ENCODE measurements around the gene ZNF260. TPM values are rescaled to one million over a fixed set of nuclear protein-coding genes. Genes with fewer than 3 reads are reported as not detected.

ZNF260 gene
- total and polyA plus RNA-seq, 2 of the 13 experiments (the other 11 are each of a cell fraction or from before 2014, with no cell fraction given) = 2.8 to 10.5 TPM

DNA sequence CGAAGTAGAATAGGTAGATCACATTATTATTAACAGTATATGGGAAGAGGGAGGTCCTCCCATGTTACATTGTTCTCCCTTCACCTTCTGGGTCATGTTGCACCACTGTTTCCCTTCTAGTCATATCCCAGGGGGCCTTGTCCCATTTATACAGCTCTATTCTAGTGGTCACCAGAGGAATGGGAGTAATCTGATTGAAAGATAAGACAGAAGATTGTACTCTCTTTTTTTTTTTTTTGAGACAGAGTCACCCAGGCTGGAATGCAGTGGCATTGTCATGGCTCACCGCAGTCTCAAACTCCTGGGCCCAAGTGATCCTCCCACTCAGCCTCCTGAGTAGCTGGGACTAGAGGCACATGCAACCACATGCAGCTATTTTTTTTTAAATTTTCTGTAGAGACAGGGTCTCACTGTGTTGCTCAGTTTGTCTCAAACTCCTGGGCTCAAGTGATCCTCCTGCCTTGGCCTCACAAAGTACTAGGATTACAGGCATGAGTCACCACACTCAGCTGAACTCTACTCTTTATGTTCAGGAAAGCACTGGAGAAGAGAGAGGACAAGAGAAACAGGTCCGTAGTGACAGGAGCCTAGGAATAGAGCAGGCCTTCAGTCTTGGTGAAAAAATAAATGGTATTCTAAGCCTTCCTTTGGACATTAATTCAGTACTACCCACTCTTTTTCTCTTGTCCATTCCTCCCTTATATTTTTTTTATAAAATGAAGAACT lies 49.4 kb upstream of the ZNF260 start:
- Histone ChIP-seq H3K79me2 (ENCODE audit: insufficient read depth, low read length) (peaks cover 13% of the 10 kb centered on the region), H3K4me1 (ENCODE audit: insufficient read depth, low read length) (peaks cover 9% of the 10 kb centered on the region), H3K36me3 (replicated peaks in 1 of 2; ENCODE audit: control insufficient read depth in 1 of 2, insufficient read depth in 2 of 2, low read length in 2 of 2) (peaks cover 4 to 18% of the 10 kb centered on the region in 2 experiments; a peak in 3 of 5 replicates), H3K4me2 (ENCODE audit: low read depth, low read length) (no peak overlapping the region), H4K20me1 (ENCODE audit: insufficient read depth, low read length) (no peaks in the 10 kb centered on the region), H3K9me3 (ENCODE audit: low read length) (no peaks in the 10 kb centered on the region), H3K27ac (ENCODE audit: extremely low read length, insufficient read depth, low read length) (no peak overlapping the region), H3K9ac (ENCODE audit: insufficient read depth, low read depth, low read length) (no peak overlapping the region), H3K27me3 (ENCODE audit: control insufficient read depth in 1 of 2, insufficient read depth in 2 of 2, low read length in 2 of 2) (no peaks in the 10 kb centered on the region; a peak in 1 of 5 replicates), H2AFZ (ENCODE audit: low read length) (no peak overlapping the region), H3K4me3 (replicated peaks in 1 of 3; ENCODE audit: insufficient read depth in 1 of 3, low read depth in 2 of 3, low read length in 3 of 3) (no peak overlapping the region)
- ATAC-seq = no peak
- 86% methylated on average over 3 of the region's 3 CpGs for WGBS (ENCODE audit: low lambda C conversion rate)
- intact Hi-C loops (cut with micrococcal nuclease; ENCODE audit: unreplicated experiment) = no loop called here
- ChIA-PET POLR2A (no interaction called here), CTCF (ENCODE audit: low intra/inter-chr PET ratio, low total read pairs) (no interaction called here)
- peak; percentile 41 for TF ChIP-seq FOSL2 (CRISPR knock-in tag; IDR thresholded peaks at IDR 0.05)
- TF ChIP-seq KLF13 (CRISPR knock-in tag; IDR thresholded peaks at IDR 0.05) = no peak
- no peak for TF ChIP-seq RFX5 (IDR thresholded peaks at IDR 0.05; ENCODE audit: low read depth, low read length)
- no peak for TF ChIP-seq KDM5A (IDR thresholded peaks at IDR 0.05; ENCODE audit: borderline replicate concordance, low read length)
- TF ChIP-seq GABPA (IDR thresholded peaks at IDR 0.05; ENCODE audit: low read depth, low read length) = no peak
- TF ChIP-seq GABPA (CRISPR knock-in tag; IDR thresholded peaks at IDR 0.05; ENCODE audit: low read depth) = no peak
- FAIRE-seq = no peak
- BruUV-seq (replicated peaks) = no TSS peak
- in situ Hi-C loops (cut with HindIII; ENCODE audit: extremely low pct_ligation_motif_present, low pct_unique_long_range_greater_than_20kb) = no loop called here
- DNase-seq (ENCODE audit: low spot score) = no peak

DNA sequence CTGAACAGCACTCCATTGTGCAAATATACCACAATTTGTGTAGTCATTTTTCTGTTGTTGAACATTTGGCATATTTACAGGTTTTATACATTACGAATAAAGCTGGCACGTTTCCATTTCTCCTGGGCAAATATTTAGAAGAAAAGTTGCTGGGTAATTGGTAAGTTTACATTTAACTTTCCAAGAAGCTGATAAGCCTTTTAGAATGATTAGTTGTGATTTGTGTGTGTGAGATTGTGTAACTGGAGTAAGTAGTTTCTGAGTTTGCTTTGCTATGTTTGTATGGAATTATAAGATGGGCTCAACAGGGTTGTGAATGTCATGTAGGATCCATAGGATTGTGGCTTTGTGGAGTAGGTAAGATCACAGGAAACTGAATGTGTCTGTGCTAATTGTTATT lies 46.7 kb upstream of the ZNF260 start:
- DNase-seq (ENCODE audit: low spot score) = no peak
- FAIRE-seq = no peak
- Histone ChIP-seq H4K20me1 (ENCODE audit: insufficient read depth, low read length) (no peaks in the 10 kb centered on the region), H3K9me3 (ENCODE audit: low read length) (no peaks in the 10 kb centered on the region), H2AFZ (ENCODE audit: low read length) (no peak overlapping the region), H3K9ac (ENCODE audit: insufficient read depth, low read depth, low read length) (peak overlapping the region; percentile 81; the same call in 1 of the 2 replicates), H3K36me3 (replicated peaks in 1 of 2; ENCODE audit: control insufficient read depth in 1 of 2, insufficient read depth in 2 of 2, low read length in 2 of 2) (peaks cover 3 to 12% of the 10 kb centered on the region in 2 experiments; a peak in 3 of 5 replicates), H3K27ac (ENCODE audit: extremely low read length, insufficient read depth, low read length) (no peak overlapping the region), H3K4me2 (ENCODE audit: low read depth, low read length) (peak overlapping the region; percentile 72), H3K79me2 (ENCODE audit: insufficient read depth, low read length) (peaks cover 23% of the 10 kb centered on the region), H3K27me3 (ENCODE audit: control insufficient read depth in 1 of 2, insufficient read depth in 2 of 2, low read length in 2 of 2) (no peaks in the 10 kb centered on the region; a peak in 1 of 5 replicates), H3K4me3 (replicated peaks in 1 of 3; ENCODE audit: insufficient read depth in 1 of 3, low read depth in 2 of 3, low read length in 3 of 3) (peak overlapping the region; percentile 67 to 91 (median 77); a peak in 4 of 6 replicates), H3K4me1 (ENCODE audit: insufficient read depth, low read length) (peaks cover 20% of the 10 kb centered on the region)
- in situ Hi-C loops (cut with HindIII; ENCODE audit: extremely low pct_ligation_motif_present, low pct_unique_long_range_greater_than_20kb) (no loop called here), intact Hi-C loops (cut with micrococcal nuclease; ENCODE audit: unreplicated experiment) (loop anchor here (5.0 kb wide), 2 partner anchors 113 to 263 kb away; partner anchors contain the start of genes ZNF567 and ZNF790)
- no peak for ATAC-seq
- POLR2A ChIA-PET = interaction anchor here (2.0 kb wide), 1 partner anchor 46 kb away, joined by 41 read pairs; the partner anchor contains the start of gene ZNF260
- WGBS (ENCODE audit: low lambda C conversion rate) = 77% methylated on average over 2 of the region's 2 CpGs
- no TSS peak for BruUV-seq (replicated peaks)
- CTCF ChIA-PET (ENCODE audit: low intra/inter-chr PET ratio, low total read pairs) = no interaction called here
- no peak for TF ChIP-seq ZNF839 (CRISPR knock-in tag; IDR thresholded peaks at IDR 0.05; ENCODE audit: borderline replicate concordance)
- TF ChIP-seq SSRP1 (CRISPR knock-in tag; IDR thresholded peaks at IDR 0.05) = no peak
- TF ChIP-seq, protein P1, sequence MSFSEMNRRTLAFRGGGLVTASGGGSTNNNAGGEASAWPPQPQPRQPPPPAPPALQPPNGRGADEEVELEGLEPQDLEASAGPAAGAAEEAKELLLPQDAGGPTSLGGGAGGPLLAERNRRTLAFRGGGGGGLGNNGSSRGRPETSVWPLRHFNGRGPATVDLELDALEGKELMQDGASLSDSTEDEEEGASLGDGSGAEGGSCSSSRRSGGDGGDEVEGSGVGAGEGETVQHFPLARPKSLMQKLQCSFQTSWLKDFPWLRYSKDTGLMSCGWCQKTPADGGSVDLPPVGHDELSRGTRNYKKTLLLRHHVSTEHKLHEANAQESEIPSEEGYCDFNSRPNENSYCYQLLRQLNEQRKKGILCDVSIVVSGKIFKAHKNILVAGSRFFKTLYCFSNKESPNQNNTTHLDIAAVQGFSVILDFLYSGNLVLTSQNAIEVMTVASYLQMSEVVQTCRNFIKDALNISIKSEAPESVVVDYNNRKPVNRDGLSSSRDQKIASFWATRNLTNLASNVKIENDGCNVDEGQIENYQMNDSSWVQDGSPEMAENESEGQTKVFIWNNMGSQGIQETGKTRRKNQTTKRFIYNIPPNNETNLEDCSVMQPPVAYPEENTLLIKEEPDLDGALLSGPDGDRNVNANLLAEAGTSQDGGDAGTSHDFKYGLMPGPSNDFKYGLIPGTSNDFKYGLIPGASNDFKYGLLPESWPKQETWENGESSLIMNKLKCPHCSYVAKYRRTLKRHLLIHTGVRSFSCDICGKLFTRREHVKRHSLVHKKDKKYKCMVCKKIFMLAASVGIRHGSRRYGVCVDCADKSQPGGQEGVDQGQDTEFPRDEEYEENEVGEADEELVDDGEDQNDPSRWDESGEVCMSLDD (CRISPR knock-in tag; IDR thresholded peaks at IDR 0.05; ENCODE audit: borderline replicate concordance) = no peak
- no peak for TF ChIP-seq REL (CRISPR knock-in tag; conservative IDR thresholded peaks at IDR 0.05)
- TF ChIP-seq PTBP1 (IDR thresholded peaks at IDR 0.05; ENCODE audit: low read depth, low read length, poor library complexity, severe bottlenecking) = no peak

Measured in HepG2 (cell line).